HG03108 (cell line): ENCODE results near the gene MUC3A.
"Not testable (repeated sequence)": the region's sequence is repeated elsewhere in the genome, so short reads cannot be mapped to it uniquely, and the experiment has no call there.

Source experiments
- ATAC-seq: cut with Tn5 transposase; IDR thresholded peaks from one replicate; pipeline ENCODE4 v1.9.1; 2021; ENCODE audit warnings: moderate library complexity; ENCODE audit not compliant: unreplicated experiment

Gene MUC3A

DNA sequence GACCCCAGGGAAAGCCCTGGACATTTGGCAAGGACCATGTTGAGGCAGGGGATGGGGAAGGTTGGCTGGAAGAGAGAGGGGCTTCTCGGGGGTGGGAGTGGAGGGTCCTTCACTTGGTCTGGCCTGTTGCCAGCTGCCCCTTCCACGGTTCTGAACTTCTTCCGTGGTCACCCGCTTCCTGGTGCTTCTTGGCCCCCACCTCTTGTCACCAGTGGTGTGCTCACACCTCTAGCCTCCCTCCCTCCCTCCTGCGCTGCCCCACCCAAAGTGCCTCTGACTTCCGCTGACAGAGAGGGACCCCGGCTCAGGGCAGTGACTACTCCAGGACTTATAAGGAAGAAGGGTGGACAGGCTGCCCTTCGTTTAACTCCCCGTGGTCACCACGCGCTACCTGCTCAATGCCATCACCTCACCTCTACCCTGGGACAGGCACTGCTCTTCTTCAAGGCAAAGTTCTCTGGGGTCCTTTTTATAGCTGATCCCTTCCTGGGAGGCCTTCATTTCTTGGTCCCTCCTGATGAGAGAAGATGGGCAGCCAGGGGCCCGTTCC is 19.8 kb downstream of the MUC3A start, which contains the start of gene MUC12:
TSS of gene MUC12 (plus strand) at position 500 of the 550 bp plus-strand sequence. CDS start 58 bp downstream, outside the sequence.
- ATAC-seq: no peak

- no peak for ATAC-seq
Observed at GRCh38 chr7:100971111-100972001, 22.0 kb downstream of the MUC3A start.

- ATAC-seq: no peak
Observed at GRCh38 chr7:100972002-100972347, 22.6 kb downstream of the MUC3A start.

DNA sequence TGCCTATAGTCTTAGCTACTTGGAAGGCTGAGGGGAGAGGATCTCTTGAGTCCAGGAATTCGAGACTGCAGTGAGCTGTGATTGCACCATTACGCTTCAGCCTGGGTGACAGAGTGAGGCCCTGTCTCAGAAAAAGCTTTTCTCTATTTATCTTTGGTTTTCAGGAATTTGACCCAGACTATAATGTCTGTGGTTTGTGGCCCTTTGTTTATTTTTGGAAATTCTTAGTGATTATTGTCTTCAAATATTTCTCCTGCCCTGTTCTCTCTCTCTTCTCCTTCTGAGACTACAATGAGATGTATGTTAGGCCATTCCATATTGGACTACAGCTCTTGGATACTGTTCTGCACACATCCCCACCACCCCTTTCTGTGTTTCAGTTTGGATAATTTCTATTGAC is 24.7 kb downstream of the MUC3A start:
- ATAC-seq: no peak

DNA sequence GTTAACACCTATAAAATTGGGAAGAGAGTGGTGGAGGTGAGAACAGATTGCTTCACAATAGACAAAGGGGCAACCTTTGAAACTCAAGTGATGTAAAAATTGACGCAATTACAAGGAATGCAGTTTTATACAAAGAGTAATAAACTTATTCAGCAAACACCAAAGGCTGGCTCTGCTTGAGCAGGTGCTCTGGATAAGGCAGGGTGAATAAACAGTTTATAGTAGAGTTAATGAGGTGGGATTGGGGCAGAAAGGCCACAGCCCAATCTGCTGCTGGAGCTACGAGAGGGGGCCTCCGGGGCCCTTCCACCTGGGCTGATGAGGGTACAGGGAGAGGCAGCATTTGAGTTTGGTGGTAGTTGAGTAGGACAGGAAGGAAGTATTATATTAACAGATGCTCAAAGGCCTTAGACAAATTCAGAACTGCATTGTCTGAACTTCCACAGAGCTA is 26.1 kb downstream of the MUC3A start:
- ATAC-seq: no peak

GRCh38 chr7:100978300-100978699 is 29.0 kb downstream of the MUC3A start:
- ATAC-seq: no peak

DNA sequence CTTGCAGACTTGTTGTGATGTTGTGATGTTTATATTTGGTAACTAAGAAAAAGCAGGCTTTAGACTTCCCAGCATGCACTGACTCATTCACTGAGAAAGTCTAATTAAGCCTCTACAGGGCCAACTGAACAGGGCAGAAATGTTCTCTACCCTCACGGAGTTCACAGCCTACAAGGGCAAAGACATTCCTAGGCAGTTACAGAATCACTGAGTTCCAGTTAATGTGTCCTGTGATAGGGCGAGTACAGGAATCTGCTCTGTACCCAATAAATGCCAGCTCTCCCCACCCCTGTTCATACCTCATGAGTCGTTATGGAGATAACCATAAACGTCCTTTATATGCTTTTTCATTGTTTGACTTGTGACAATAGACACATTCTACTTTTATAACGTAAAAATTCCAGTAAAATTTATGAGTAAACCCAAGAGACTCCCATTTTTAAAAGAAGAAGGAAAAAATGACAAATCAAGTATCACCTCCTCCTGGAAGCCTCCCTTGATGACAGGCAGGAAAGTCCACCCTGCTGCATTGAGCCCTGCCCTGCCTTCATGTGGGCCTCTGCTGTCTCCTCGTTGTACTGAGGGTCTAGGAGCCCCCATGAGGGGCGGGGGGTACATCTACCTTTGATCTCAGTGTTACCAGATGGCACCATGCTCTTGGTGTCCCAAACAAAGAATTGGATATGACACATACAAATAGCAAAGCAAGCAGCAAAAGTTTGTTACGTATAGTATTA is 34.3 kb downstream of the MUC3A start:
- ATAC-seq: no peak

DNA sequence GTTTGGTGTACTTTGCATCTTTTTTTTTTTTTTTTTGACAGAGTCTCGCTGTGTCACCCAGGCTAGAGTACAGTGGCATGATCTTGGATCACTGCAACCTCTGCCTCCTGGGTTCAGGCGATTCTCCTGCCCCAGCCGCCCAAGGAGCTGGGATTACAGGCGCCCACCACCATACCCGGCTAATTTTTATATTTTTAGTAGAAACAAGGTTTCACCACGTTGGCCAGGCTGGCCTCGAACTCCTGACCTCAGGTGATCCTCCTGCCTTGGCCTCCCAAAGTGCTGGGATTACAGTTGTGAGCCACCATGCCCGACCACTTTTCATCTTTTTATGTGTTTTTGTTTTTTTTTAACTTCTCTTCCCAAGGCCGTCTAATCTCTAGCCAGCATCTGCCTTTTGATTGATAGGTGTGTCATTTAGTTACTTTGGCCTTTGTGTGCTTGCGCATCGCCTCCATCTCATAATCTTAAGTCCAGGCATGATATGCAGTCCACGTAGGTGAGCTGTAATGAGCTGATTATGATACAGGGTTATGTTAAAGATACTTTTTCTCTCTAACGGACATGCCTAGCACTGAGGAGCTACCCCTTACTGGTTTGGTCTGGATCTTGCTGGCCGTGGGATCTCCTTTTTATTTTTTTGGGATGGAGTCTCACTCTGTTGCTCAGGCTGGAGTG is 35.0 kb downstream of the MUC3A start:
- ATAC-seq: not testable (repeated sequence)

GRCh38 chr7:100985033-100985797 is 35.9 kb downstream of the MUC3A start:
- not testable (repeated sequence) for ATAC-seq

DNA sequence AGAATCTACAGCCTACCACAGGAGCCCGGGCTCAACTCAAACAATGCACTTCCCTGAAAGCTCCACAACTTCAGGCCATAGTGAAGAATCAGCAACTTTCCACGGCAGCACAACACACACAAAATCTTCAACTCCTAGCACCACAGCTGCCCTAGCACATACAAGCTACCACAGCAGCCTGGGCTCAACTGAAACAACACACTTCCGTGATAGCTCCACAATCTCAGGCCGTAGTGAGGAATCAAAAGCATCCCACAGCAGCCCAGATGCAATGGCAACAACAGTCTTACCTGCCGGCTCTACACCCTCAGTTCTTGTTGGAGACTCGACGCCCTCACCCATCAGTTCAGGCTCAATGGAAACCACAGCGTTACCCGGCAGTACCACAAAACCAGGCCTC is 42.3 kb downstream of the MUC3A start:
- no peak for ATAC-seq

GRCh38 chr7:100992280-100992679 is 42.9 kb downstream of the MUC3A start:
- not testable (repeated sequence) for ATAC-seq

GRCh38 chr7:100994671-100995070 is 45.3 kb downstream of the MUC3A start:
- ATAC-seq: not testable (repeated sequence)

GRCh38 chr7:100998530-100998929 is 49.2 kb downstream of the MUC3A start:
- ATAC-seq: not testable (repeated sequence)

- not testable (repeated sequence) for ATAC-seq
Observed at GRCh38 chr7:100999334-100999733, 50.0 kb downstream of the MUC3A start.

DNA sequence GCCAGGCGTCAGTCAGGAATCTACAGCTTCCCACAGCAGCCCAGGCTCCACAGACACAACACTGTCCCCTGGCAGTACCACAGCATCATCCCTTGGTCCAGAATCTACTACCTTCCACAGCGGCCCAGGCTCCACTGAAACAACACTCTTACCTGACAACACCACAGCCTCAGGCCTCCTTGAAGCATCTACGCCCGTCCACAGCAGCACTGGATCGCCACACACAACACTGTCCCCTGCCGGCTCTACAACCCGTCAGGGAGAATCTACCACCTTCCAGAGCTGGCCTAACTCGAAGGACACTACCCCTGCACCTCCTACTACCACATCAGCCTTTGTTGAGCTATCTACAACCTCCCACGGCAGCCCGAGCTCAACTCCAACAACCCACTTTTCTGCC is 50.7 kb downstream of the MUC3A start:
- ATAC-seq: not testable (repeated sequence)

GRCh38 chr7:101002333-101002732 is 53.0 kb downstream of the MUC3A start:
- not testable (repeated sequence) for ATAC-seq

DNA sequence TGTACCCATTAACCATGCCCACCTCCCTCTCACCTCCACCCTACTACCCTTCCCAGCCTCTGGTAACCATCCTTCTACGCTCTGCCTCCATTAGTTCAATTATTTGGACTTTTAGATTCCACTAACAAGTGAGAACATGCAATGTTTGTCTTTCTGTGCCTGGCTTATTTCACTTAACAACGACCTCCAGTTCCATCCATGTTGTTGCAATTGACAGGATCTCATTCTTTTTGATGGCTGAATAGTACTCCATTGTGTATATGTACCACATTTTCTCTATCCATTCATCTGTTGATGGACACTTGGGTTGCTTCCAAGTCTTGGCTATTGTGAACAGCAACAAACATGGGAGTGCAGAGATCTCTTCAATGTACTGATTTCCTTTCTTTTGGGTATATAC is 58.0 kb downstream of the MUC3A start:
- ATAC-seq: not testable (repeated sequence)

GRCh38 chr7:101009629-101010028 is 60.3 kb downstream of the MUC3A start:
- no peak for ATAC-seq

- no peak for ATAC-seq
Observed at GRCh38 chr7:101012931-101013330, 63.6 kb downstream of the MUC3A start.

GRCh38 chr7:101015626-101016025 is 66.3 kb downstream of the MUC3A start:
- ATAC-seq: no peak
